Uterus (tissue), 2 donors: ENCODE results near the gene EEF1B2.

Experiments
- POLR2A ChIP-seq, 2 donors: fragments of 450-650 bp; IDR thresholded peaks; one replicate each; pipeline ENCODE4 v1.6.1; 2016; ENCODE audit warnings: antibody characterized with exemption in 2 of 2, mild to moderate bottlenecking in 1 of 2, moderate library complexity in 1 of 2
- TF ChIP-seq, protein P1 (sequence below), 4 experiments: fragments of 200-600 bp in 2 of 4; fragments of 450-650 bp in 2 of 4; sonication (generic) in 2 of 4; IDR thresholded peaks; one replicate each; pipeline ENCODE4 v1.5.1; 2016 to 2019; ENCODE audit warnings: antibody characterized with exemption in 4 of 4, mild to moderate bottlenecking in 2 of 4, moderate library complexity in 1 of 4

DNA sequence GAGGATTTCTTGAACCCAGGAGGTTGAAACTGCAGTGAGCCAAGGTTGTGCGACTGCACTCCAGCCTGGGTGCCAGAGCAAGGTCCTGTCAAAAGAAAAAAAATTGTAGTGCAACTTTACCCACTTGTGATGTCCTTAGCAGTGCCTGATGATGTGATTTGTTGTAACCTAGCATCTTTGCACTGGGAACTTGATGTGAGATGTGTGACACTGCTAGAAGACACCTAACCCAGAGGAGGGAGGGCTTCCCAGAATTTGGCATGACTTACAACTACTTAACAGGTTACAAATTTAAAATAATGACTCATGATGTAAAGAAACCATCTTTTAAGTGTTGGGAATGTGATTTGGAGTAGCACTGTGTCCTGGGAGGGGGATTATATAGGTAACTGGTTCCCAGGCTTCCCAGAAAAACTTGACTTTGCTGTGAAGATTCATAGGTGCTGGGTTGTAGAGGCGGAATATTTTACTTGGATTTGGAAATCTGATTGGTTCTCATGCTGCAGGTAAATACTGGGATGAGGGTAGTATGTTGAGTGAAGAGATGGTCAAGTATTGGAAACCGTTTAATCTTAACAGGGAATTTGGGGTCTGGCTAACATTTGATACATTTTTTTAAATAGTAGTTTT lies 3.7 kb downstream of the EEF1B2 start:
- TF ChIP-seq POLR2A (IDR thresholded peaks at IDR 0.05), result no peak
- TF ChIP-seq, protein P1, sequence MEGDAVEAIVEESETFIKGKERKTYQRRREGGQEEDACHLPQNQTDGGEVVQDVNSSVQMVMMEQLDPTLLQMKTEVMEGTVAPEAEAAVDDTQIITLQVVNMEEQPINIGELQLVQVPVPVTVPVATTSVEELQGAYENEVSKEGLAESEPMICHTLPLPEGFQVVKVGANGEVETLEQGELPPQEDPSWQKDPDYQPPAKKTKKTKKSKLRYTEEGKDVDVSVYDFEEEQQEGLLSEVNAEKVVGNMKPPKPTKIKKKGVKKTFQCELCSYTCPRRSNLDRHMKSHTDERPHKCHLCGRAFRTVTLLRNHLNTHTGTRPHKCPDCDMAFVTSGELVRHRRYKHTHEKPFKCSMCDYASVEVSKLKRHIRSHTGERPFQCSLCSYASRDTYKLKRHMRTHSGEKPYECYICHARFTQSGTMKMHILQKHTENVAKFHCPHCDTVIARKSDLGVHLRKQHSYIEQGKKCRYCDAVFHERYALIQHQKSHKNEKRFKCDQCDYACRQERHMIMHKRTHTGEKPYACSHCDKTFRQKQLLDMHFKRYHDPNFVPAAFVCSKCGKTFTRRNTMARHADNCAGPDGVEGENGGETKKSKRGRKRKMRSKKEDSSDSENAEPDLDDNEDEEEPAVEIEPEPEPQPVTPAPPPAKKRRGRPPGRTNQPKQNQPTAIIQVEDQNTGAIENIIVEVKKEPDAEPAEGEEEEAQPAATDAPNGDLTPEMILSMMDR (IDR thresholded peaks at IDR 0.05), result no peak
